HG02678 (cell line): Measurements from ENCODE around the gene HCRTR1.

Experiments
- ATAC-seq: cut with Tn5 transposase; IDR thresholded peaks from one replicate; pipeline ENCODE4 v1.9.1; 2021; ENCODE audit warnings: mild to moderate bottlenecking, moderate library complexity; ENCODE audit not compliant: unreplicated experiment

Gene HCRTR1

DNA sequence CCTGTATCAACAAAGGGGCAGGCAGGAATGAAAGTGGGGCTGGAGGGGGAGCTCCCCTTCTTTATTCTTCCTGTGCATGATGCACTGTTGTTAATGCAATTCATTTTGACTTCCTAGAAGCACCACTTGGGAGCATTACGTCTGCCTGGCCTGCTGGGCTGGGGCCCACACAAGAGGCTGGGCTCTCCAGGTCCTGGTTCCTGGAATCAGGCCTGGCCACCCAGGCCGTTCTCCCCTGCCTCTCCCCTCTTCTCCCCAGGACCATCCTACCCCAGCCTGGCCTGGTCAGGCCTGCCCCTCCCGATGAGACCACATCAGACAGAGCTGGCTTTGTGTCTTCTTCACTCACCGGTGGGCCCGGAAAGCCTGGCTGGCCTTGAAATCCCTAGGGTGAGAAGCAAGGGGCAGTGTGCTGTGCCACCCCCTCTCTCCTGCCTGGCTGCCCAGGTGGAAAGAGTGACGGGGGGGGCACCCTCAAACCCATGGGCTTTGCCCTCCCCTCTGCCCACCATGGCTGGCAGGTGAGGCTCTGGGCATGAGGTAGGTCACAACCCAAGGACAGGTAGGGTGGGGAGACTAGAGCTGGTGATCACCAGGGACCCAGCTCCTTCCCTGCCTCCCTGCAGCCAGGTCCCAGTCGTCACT is 47.9 kb downstream of the HCRTR1 start:
- ATAC-seq = no peak

DNA sequence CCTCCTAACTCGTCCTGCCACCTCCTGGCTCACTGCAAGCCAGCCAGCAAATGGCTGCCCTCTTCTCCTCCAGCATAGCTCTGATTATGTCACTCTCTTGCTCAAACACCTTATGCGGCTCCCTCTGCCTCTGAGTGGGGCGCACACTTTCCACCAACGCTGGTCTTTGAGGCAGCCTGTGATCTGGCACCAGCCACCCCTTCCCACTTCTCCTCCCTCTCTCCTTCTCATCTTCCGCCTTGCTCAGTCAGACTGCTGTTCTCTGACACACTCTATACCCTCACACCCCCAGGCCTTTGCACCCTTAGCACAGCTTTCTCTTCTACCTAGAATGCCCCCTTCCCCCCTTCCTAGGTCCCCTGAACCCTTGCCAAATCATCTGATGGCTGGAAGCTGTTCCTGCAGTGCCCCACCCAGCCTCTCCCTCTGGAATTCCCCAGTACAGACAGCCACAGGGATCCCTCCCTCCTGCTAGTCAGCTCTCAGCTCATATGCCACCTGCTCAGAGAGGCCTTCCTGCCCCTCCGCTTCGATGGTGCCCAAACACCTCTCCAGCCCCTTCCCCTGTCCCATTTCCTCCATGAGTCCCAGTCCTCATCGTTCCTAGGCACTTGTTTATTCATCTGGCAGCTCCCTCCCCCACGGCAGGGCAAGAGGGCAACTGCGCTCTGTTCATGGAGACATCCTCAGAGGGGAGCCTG is 48.9 kb downstream of the HCRTR1 start:
- no peak for ATAC-seq

DNA sequence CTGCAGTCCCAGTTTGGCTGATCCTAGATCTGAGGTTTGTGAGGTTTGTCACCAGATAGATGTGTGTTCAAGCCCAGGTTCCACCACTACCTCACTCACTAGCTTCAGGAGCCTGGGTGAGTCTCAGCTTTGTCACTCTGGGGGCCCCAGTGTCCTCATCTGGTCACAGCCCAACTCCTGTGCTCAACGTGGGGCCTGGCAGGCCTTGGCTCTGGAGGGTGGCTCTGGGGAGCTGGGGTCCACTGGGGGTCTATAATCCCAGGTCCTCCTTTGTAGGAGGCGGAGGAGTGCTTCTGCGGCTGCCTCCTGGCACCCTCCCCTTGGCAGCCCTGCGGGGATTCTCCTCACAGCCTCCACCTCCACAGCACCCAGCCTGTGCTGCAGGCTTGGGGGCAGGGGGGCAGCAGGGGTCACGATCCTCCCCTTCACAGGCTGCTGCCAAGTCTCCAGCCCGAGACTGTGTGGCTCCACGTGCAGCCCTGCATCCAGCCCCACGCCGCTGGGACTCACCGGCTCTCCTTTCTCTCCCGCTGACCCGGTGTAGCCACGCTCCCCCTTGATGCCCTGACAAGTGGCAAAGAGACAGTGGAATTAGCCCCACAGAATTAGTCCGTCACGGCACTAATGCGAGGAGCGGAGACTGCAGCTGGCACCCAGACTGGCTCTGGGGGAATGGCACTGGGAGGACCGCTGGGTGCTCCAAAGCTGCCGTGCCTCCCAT is 49.7 kb downstream of the HCRTR1 start:
- no peak for ATAC-seq

DNA sequence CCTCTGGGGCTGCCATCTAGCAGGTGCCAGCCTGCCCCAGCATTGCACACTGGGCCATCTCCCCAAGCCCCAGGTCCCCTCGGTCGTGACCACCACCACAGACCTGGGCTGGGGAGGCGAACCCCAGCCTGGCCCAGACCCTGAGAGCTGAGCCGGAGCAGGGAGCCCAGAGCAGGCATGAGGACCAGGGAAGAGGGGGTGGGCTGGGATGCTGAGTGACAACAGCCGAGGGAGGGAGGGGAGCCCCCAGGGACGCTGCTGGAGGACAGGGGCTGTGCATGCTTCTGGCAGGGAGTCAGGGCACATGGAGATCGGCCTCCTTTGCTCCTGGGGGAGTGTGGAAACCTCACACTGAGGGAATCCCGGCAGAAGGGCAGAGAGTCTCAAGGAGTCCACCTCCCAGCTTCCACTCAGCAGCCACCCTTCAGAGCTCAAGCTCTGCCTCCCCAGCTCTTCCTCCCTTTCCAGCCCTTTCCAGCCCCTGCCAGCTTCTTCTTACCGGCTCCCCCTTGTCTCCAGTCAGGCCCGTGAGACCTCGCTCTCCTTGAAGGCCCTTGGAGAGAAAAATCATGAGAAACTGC is 50.9 kb downstream of the HCRTR1 start:
- ATAC-seq = no peak

DNA sequence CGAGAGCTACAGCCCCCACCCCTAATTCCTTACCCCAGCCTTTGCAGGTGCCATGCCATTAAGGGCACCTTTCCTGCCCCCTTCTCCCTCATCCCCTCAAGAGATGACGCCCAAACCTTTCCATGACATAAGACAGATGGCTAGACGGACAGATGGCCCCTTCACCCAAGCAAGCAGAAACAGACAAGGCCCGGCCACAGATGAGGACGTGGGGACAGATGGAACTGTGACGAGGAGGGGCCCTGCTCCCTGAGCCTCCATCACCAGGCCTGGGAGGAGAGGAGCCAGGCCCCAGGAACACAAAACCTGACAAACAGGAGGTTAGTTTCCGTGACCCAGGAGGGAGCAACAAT is 51.9 kb downstream of the HCRTR1 start:
- ATAC-seq = no peak

DNA sequence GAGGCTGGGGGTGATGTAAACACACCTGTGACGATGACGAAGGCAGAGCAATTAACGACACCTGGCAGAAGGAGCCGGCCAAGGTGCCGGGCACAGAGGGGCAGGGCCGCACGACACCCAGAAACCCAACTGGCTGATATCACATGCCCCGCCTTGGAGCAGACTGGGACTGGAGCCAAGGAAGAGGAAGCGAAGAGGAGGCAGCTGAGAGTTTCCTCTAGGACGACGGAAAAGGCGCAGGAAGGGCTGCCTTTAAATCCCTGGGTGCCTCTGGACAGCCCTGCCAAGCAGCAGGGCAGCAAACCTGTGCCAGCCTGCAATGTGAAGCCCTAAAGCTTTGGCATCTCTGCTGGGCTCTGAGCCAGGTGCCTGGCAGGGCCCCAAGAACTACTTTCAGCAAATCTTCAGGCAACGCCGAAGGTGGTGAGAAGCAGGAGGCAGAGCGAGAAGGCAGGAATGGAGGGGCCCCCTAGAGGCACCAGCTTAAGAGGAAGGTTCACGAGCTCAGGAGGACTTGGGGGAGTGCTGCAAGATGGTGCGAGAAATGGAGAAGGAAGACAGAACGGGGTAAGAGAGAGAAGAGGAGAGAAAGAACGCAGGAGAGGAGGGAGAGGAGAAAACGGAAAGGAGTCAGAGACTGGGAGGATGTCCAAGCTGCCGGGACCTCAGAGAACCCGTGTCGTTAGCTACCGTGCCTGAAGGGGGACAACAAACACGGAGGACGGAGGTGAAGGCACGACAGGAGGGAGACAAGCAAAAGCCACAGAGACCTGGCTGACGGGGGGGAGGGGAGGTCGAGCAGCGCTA is 52.5 kb downstream of the HCRTR1 start:
- ATAC-seq = no peak

- ATAC-seq = no peak
Observed at GRCh38 chr1:31670593-31670964, 53.1 kb downstream of the HCRTR1 start.

DNA sequence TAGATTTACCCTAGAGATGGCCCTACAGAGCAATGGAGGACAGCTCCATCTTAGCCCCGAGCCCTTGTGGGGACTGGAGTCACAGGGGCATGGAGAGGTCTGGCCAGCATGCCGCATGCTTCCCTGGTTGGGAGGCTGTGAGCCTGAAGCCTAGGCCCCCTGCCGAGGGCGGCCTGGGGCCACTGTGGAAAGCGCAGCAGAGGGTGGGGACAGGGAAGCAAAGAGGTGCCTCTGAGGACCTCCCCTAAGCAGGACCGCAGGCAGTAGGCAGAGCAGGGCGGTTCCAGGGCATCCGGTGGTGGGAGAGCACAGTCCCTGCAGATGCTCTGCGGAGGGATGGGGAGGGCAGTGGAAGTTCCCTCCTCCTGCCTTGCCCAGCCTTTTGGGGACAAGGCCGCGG is 53.7 kb downstream of the HCRTR1 start:
- ATAC-seq = no peak

DNA sequence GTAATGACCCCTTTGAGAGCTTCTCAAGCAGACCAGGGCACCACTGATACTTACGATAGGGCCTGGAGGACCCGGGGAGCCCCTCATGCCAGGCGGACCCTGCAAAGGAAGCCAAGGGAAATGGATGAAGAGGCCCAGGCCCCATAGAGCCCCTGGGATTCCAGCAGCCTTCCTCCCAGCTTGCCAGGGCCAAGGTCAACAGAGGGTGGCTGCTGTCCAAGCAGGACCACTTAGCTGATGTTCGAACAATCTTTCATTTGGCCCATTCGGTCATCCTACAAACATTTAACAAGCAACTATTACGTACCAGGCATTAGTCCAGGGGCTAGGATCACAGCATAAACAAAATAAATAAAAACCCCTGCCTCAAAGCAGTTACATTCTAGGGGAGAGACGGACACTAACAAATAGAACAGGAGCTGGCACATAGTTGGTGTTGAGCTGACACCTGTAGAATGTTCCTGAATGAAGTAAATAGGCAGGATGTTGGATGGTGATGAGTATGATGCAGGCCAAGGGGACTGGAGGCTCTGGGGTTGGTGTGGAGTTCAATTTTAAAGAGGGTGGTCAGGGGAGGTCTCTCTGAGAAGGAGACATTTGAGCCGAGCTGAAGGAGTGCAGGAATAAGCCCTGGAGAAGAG is 54.2 kb downstream of the HCRTR1 start:
- no peak for ATAC-seq

GRCh38 chr1:31672986-31673385 is 55.5 kb downstream of the HCRTR1 start:
- ATAC-seq = no peak

DNA sequence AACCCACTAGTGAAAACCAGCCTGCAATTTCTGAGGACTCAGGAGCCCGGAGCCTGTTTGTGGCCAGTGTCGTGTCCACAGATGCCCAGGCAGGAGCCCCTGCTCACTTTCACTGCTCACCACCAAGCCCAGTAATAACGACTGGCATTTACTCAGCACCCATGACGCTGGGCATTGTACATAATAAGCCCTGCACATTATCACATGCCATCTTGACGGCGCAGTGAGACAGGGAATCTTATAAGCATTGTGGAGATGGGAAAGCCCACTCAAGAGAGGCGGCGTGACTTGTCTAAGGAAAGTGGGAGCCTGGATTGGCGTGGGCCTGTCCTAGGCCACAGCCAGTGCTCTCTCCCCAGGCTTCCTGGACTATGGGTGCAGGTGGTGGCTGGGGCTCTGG is 55.9 kb downstream of the HCRTR1 start:
- no peak for ATAC-seq

DNA sequence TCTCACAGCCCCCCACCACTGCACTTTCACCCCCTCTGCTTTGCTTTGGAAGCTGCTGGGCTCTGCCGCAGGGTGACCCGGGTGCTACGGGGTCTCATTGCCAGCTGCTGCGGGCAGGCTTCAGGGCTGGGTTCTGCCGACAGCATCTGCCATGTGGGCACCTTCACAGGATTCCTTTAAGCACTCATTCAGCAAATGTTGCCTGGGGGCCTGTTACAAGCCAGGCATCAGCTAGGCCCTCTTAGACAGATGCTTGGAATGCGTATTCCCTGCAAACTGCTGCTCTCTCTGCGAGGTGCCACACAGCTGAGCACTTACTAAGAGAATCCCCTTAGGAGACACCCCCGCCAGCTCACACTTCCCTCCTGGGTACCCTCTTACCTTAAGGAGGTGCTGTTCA is 57.1 kb downstream of the HCRTR1 start:
- no peak for ATAC-seq

GRCh38 chr1:31675161-31675560 is 57.7 kb downstream of the HCRTR1 start:
- no peak for ATAC-seq

- no peak for ATAC-seq
Observed at GRCh38 chr1:31675756-31676155, 58.3 kb downstream of the HCRTR1 start.
